H1 (cell line): Measurements from ENCODE around the gene NOL4L. TPM values are rescaled to one million over a fixed set of nuclear protein-coding genes. Genes with fewer than 3 reads are reported as not detected.

ENCODE experiments used
- CTCF ChIA-PET: fragments of 300-600 bp; sonication (Branson Sonifier 250); formaldehyde crosslinking; loops from one replicate; lab custom pipeline; 2021; ENCODE audit not compliant: partially characterized antibody; lab: Charles Lee
- POLR2A ChIA-PET: fragments of 300-600 bp; sonication (Branson Sonifier 250); formaldehyde crosslinking; loops from one replicate; lab custom pipeline; 2021; ENCODE audit warnings: inconsistent platforms; ENCODE audit not compliant: partially characterized antibody; lab: Charles Lee
- DNase-seq, 2 experiments: peaks; one replicate each; pipeline versions ENCODE4 v3.0.0 to v3.0.0-alpha.2; 2010 to 2022; ENCODE audit warnings: low spot score in 2 of 2, low read depth in 1 of 2, mixed read lengths in 1 of 2
- FAIRE-seq: peaks from 2 replicates; lab custom pipeline; 2011; peaks lifted over from hg19 to GRCh38; lab: Jason Lieb, UNC
- H2AFZ ChIP-seq: 2 replicates; pipeline ENCODE4 v1.8.1; 2012; ENCODE audit warnings: low read length, inconsistent platforms
- H2AK5ac ChIP-seq: 2 replicates; pipeline ENCODE4 v1.6.1; 2013; ENCODE audit warnings: low read depth, low read length
- H2BK120ac ChIP-seq: replicated peaks from 2 replicates; pipeline ENCODE3; 2013; ENCODE audit warnings: low read depth, low read length, inconsistent platforms
- H2BK12ac ChIP-seq: 2 replicates; pipeline ENCODE4 v1.6.1; 2013; ENCODE audit warnings: low read depth, low read length
- H2BK15ac ChIP-seq: 2 replicates; pipeline ENCODE4 v1.6.1; 2013; ENCODE audit warnings: low read length
- H2BK20ac ChIP-seq: 2 replicates; pipeline ENCODE4 v1.6.1; 2013; ENCODE audit warnings: low read length
- H2BK5ac ChIP-seq: 2 replicates; pipeline ENCODE4 v1.6.1; 2013; ENCODE audit warnings: low read depth, low read length
- H3K14ac ChIP-seq: 2 replicates; pipeline ENCODE4 v1.6.1; 2013; ENCODE audit warnings: inconsistent platforms; ENCODE audit not compliant: insufficient read length
- H3K18ac ChIP-seq: 2 replicates; pipeline ENCODE4 v1.6.1; 2013; ENCODE audit warnings: low read length; ENCODE audit errors: extremely low read depth
- H3K23ac ChIP-seq: 2 replicates; pipeline ENCODE4 v1.6.1; 2013; ENCODE audit warnings: inconsistent platforms; ENCODE audit not compliant: insufficient read length
- H3K23me2 ChIP-seq: 2 replicates; pipeline ENCODE4 v1.6.1; 2013; ENCODE audit warnings: low read depth, low read length
- H3K27ac ChIP-seq: 2 replicates; pipeline ENCODE4 v1.6.1; 2011; ENCODE audit warnings: low read depth, low read length, inconsistent platforms
- H3K27me3 ChIP-seq, 4 experiments: replicated peaks in 1 of 4; 1 replicate in 1 of 4; 2 replicates in 3 of 4; pipeline versions ENCODE4 v1.6.1 to v1.8.1; 2011 to 2013; ENCODE audit warnings: low read length in 3 of 4, mild to moderate bottlenecking in 3 of 4, inconsistent platforms in 2 of 4, mixed read lengths in 2 of 4, moderate library complexity in 1 of 4; ENCODE audit not compliant: control insufficient read depth in 3 of 4, insufficient read depth in 3 of 4; ENCODE audit errors: extremely low read depth in 1 of 4
- H3K36me3 ChIP-seq, 4 experiments: 2 replicates each; pipeline versions ENCODE4 v1.6.1 to v1.8.1; 2011 to 2013; ENCODE audit warnings: mild to moderate bottlenecking in 4 of 4, low read length in 3 of 4, moderate library complexity in 2 of 4, control low read depth in 1 of 4, inconsistent platforms in 1 of 4; ENCODE audit not compliant: insufficient read depth in 4 of 4, control insufficient read depth in 2 of 4
- H3K4ac ChIP-seq: replicated peaks from 2 replicates; pipeline ENCODE3; 2013; ENCODE audit warnings: low read length, low read depth, mixed read lengths, inconsistent platforms; ENCODE audit not compliant: insufficient read length
- H3K4me1 ChIP-seq, 4 experiments: replicated peaks in 1 of 4; 1 replicate in 1 of 4; 2 replicates in 3 of 4; pipeline versions ENCODE4 v1.6.1 to v1.8.1; 2011 to 2013; ENCODE audit warnings: low read length in 3 of 4, inconsistent platforms in 2 of 4, mixed read lengths in 1 of 4; ENCODE audit not compliant: insufficient read depth in 4 of 4, control insufficient read depth in 3 of 4
- H3K4me2 ChIP-seq, 2 experiments: 2 replicates each; pipeline versions ENCODE4 v1.6.1 to v1.8.1; 2011 to 2013; ENCODE audit warnings: low read depth in 2 of 2, low read length in 2 of 2, control low read depth in 1 of 2, inconsistent platforms in 1 of 2, mild to moderate bottlenecking in 1 of 2; ENCODE audit not compliant: insufficient read depth in 1 of 2
- H3K4me3 ChIP-seq, 4 experiments: fragments of 200-600, 300-600 bp in 1 of 4; sonication (generic), shearing (Covaris generic), sonication (Bioruptor Twin) in 1 of 4; 2 replicates each; pipeline versions ENCODE4 v1.5.1 to v1.8.1; 2011 to 2016; ENCODE audit warnings: low read length in 4 of 4, low read depth in 3 of 4, control low read depth in 2 of 4, inconsistent platforms in 2 of 4, mild to moderate bottlenecking in 2 of 4, mixed read lengths in 1 of 4, moderate library complexity in 1 of 4; ENCODE audit not compliant: insufficient read depth in 2 of 4; ENCODE audit errors: extremely low read depth in 1 of 4
- H3K56ac ChIP-seq: replicated peaks from 2 replicates; pipeline ENCODE3; 2013; ENCODE audit warnings: low read depth, mild to moderate bottlenecking, mixed read lengths, low read length, inconsistent platforms; ENCODE audit not compliant: insufficient read length
- H3K79me1 ChIP-seq: 2 replicates; pipeline ENCODE4 v1.6.1; 2013; ENCODE audit warnings: low read depth, low read length, control low read depth
- H3K79me2 ChIP-seq, 2 experiments: 2 replicates each; pipeline versions ENCODE4 v1.6.1 to v1.8.1; 2012 to 2013; ENCODE audit warnings: low read length in 2 of 2, mild to moderate bottlenecking in 2 of 2, inconsistent platforms in 1 of 2; ENCODE audit not compliant: insufficient read depth in 2 of 2, control insufficient read depth in 1 of 2
- H3K9ac ChIP-seq, 4 experiments: replicated peaks in 1 of 4; 1 replicate in 1 of 4; 2 replicates in 3 of 4; pipeline versions ENCODE4 v1.6.1 to v1.8.1; 2011 to 2013; ENCODE audit warnings: low read depth in 3 of 4, low read length in 3 of 4, control low read depth in 2 of 4, mild to moderate bottlenecking in 2 of 4, moderate library complexity in 2 of 4, inconsistent platforms in 1 of 4; ENCODE audit errors: extremely low read depth in 1 of 4
- H3K9me3 ChIP-seq, 2 experiments: 2 replicates each; pipeline versions ENCODE4 v1.6.1 to v1.8.1; 2012 to 2013; ENCODE audit warnings: mild to moderate bottlenecking in 2 of 2, moderate library complexity in 2 of 2, control low read depth in 1 of 2, inconsistent platforms in 1 of 2, low read depth in 1 of 2, low read length in 1 of 2, mixed read lengths in 1 of 2; ENCODE audit not compliant: insufficient read depth in 2 of 2
- H4K20me1 ChIP-seq, 2 experiments: replicated peaks in 1 of 2; 2 replicates each; pipeline versions ENCODE3 to v1.8.1; 2011 to 2013; ENCODE audit warnings: inconsistent platforms in 2 of 2, low read length in 2 of 2, mild to moderate bottlenecking in 1 of 2; ENCODE audit not compliant: insufficient read depth in 2 of 2, control insufficient read depth in 1 of 2
- H4K5ac ChIP-seq: 2 replicates; pipeline ENCODE4 v1.6.1; 2013; ENCODE audit warnings: low read length, low read depth, mixed read lengths, inconsistent platforms; ENCODE audit not compliant: insufficient read length
- H4K8ac ChIP-seq: 2 replicates; pipeline ENCODE4 v1.8.0; 2013; ENCODE audit warnings: mild to moderate bottlenecking, moderate library complexity, low read length, inconsistent platforms; ENCODE audit not compliant: insufficient read depth; ENCODE audit errors: extremely low read depth
- H4K91ac ChIP-seq: replicated peaks from 2 replicates; pipeline ENCODE3; 2013; ENCODE audit warnings: low read length, mixed read lengths, inconsistent platforms; ENCODE audit not compliant: insufficient read length
- CEBPB ChIP-seq: IDR thresholded peaks from 2 replicates; pipeline ENCODE4 v1.6.1; 2012; ENCODE audit warnings: low read depth, low read length
- CREB1 ChIP-seq: IDR thresholded peaks from 2 replicates; pipeline ENCODE4 v1.6.1; 2012; ENCODE audit warnings: inconsistent platforms
- EP300 ChIP-seq, 2 experiments: IDR thresholded peaks; 1 replicate in 1 of 2; 2 replicates in 1 of 2; pipeline ENCODE4 v1.6.1; 2011 to 2012; ENCODE audit warnings: low read depth in 2 of 2, low read length in 2 of 2, mild to moderate bottlenecking in 2 of 2, borderline replicate concordance in 1 of 2, inconsistent platforms in 1 of 2, moderate library complexity in 1 of 2
- KDM1A ChIP-seq: fragments of 200-600, 300-600 bp; sonication (generic); IDR thresholded peaks from 2 replicates; pipeline ENCODE4 v1.7.1; 2016; ENCODE audit warnings: mild to moderate bottlenecking, low read length, borderline replicate concordance
- NANOG ChIP-seq: IDR thresholded peaks from 2 replicates; pipeline ENCODE4 v1.6.1; 2011; ENCODE audit warnings: low read length, low read depth, mild to moderate bottlenecking, inconsistent platforms; ENCODE audit not compliant: insufficient read depth, poor library complexity, severe bottlenecking
- POU5F1 ChIP-seq: IDR thresholded peaks from 2 replicates; pipeline ENCODE4 v1.6.1; 2011; ENCODE audit warnings: low read depth, mild to moderate bottlenecking, low read length, moderate library complexity
- WGBS, 2 experiments: shearing (Covaris generic) in 1 of 2; methylation state at CpG; one replicate each; pipeline versions ENCODE4 v1.1.6 to v1.1.7; 2013 to 2015; ENCODE audit warnings: low lambda C conversion rate in 2 of 2, mixed read lengths in 2 of 2, inconsistent platforms in 1 of 2, low coverage in 1 of 2, missing lambda C conversion rate in 1 of 2; ENCODE audit not compliant: insufficient replicate concordance in 2 of 2, insufficient coverage in 1 of 2, insufficient read length in 1 of 2; ENCODE audit errors: extremely low coverage in 1 of 2, missing lambda C conversion rate in 1 of 2; 5-methylcytosine and 5-hydroxymethylcytosine counted together
- polyA plus RNA-seq, 7 experiments: library from polyadenylated mRNA; depleted of rRNA in 3 of 7; stranded (reverse) in 5 of 7; unstranded in 2 of 7; fragments of >200 nt in 5 of 7; fragments of 200-250 nt in 2 of 7; gene quantifications; 1 replicate in 5 of 7; 2 replicates in 1 of 7; 4 replicates in 1 of 7; pipeline versions ENCODE4 v1.2.1 to v1.2.3, GENCODE V29; 2011 to 2013; ENCODE audit warnings: missing spikeins in 2 of 7, mixed read lengths in 2 of 7
- total RNA-seq: library from RNA; stranded (reverse); fragmentation: NEBNext Ultra II Directional; extraction: Animal tissue kit (Norgen Biotek cat#: 25700); gene quantifications from 2 replicates; pipeline ENCODE4 v1.2.1, GENCODE V29; 2021

The NOL4L gene
- total and polyA plus RNA-seq, 2 of the 8 experiments (the other 6 are each of a cell fraction or from before 2014, with no cell fraction given): 15.3 to 23.7 TPM

- H2BK5ac ChIP-seq: no peak overlapping the region
- WGBS, 2 experiments: 85% methylated on average over 6 of the region's 6 CpGs; no CpG with 5 or more reads in 1 of the 2 experiments
- no peak overlapping the region for H3K9ac ChIP-seq
- H3K18ac ChIP-seq: no peak overlapping the region
- ChIA-PET POLR2A (interaction anchor here (1.1 to 1.6 kb wide), 2 partner anchors 10 to 14 kb away, joined by 4 to 5 read pairs; no protein-coding TSS in a partner anchor), CTCF (interaction anchor here (1.1 to 2.8 kb wide), 9 partner anchors 9 to 141 kb away, joined by 3 to 12 read pairs (median 3); no protein-coding TSS in a partner anchor)
- H3K14ac ChIP-seq: no peak overlapping the region
- H3K36me3 ChIP-seq: no peaks in the 10 kb centered on the region
- H2BK15ac ChIP-seq: no peak overlapping the region
- peaks cover 0 to 5% of the 10 kb centered on the region in 2 experiments for H4K20me1 ChIP-seq
- no peak overlapping the region for H4K8ac ChIP-seq
- H3K56ac ChIP-seq: no peak overlapping the region
- H4K5ac ChIP-seq: no peak overlapping the region
- H3K79me2 ChIP-seq: no peaks in the 10 kb centered on the region
- no peak overlapping the region for H3K4me2 ChIP-seq
- no peak overlapping the region for H2BK120ac ChIP-seq
- no peak overlapping the region for H2AFZ ChIP-seq
- DNase-seq (no peak), FAIRE-seq (no peak)
- H2BK12ac ChIP-seq: no peak overlapping the region
- no peaks in the 10 kb centered on the region for H3K9me3 ChIP-seq
- no peak for TF ChIP-seq KDM1A
- no peak for TF ChIP-seq POU5F1
- TF ChIP-seq NANOG: no peak
- TF ChIP-seq EP300 (IDR thresholded peaks at IDR 0.05; ENCODE audit: borderline replicate concordance in 1 of 2, low read depth in 2 of 2, low read length in 2 of 2): no peak
- no peak for TF ChIP-seq CREB1
- no peak for TF ChIP-seq CEBPB
- no peak overlapping the region for H3K4me3 ChIP-seq
- H3K23ac ChIP-seq: no peak overlapping the region
- no peaks in the 10 kb centered on the region for H3K79me1 ChIP-seq
- H3K27me3 ChIP-seq: no peaks in the 10 kb centered on the region
- no peak overlapping the region for H3K4ac ChIP-seq
- H2AK5ac ChIP-seq: peak overlapping the region; percentile 39; the same call in 1 of the 2 replicates
- peaks cover 13% of the 10 kb centered on the region; the same call in 1 of the 2 replicates for H3K23me2 ChIP-seq
- H3K4me1 ChIP-seq: peaks cover 0 to 10% (median 3%) of the 10 kb centered on the region in 4 experiments; a peak in 4 of 7 replicates
- H2BK20ac ChIP-seq: no peak overlapping the region
- H3K27ac ChIP-seq: no peak overlapping the region
- no peak overlapping the region for H4K91ac ChIP-seq
Observed at GRCh38 chr20:32611868-32612267, 26.7 kb upstream of the NOL4L start.
